Keratinocyte (primary cell): ENCODE measurements around the gene PPP1R14B. TPM values are rescaled to one million over a fixed set of nuclear protein-coding genes. Genes with fewer than 3 reads are reported as not detected.

Experiments used
- DNase-seq: peaks from one replicate; pipeline ENCODE4 v3.0.0-alpha.2; 2011; ENCODE audit warnings: low read depth, missing footprints, low spot score
- FAIRE-seq: peaks from 2 replicates; lab custom pipeline; 2011; peaks lifted over from hg19 to GRCh38; lab: Jason Lieb, UNC
- H2AFZ ChIP-seq: 2 replicates; pipeline ENCODE4 v1.6.0; 2012; ENCODE audit warnings: low read length, control low read depth, inconsistent platforms; ENCODE audit not compliant: control insufficient read depth
- H3K27ac ChIP-seq: 2 replicates; pipeline ENCODE4 v1.5.1; 2011; ENCODE audit warnings: low read length; ENCODE audit not compliant: control insufficient read depth, insufficient read depth
- H3K27me3 ChIP-seq: 3 replicates; pipeline ENCODE4 v1.6.0; 2011; ENCODE audit warnings: low read length; ENCODE audit not compliant: control insufficient read depth, insufficient read depth; ENCODE audit errors: extremely low read depth
- H3K36me3 ChIP-seq, 2 experiments: 2 replicates in 1 of 2; 3 replicates in 1 of 2; pipeline ENCODE4 v1.5.1; 2011; ENCODE audit warnings: low read length in 2 of 2, mild to moderate bottlenecking in 1 of 2; ENCODE audit not compliant: control insufficient read depth in 2 of 2, insufficient read depth in 2 of 2; ENCODE audit errors: extremely low read depth in 1 of 2
- H3K4me1 ChIP-seq: 3 replicates; pipeline ENCODE4 v1.5.1; 2011; ENCODE audit warnings: low read length; ENCODE audit not compliant: control insufficient read depth, insufficient read depth; ENCODE audit errors: extremely low read depth
- H3K4me2 ChIP-seq: 3 replicates; pipeline ENCODE4 v1.6.0; 2011; ENCODE audit warnings: low read depth, low read length; ENCODE audit not compliant: control insufficient read depth, insufficient read depth; ENCODE audit errors: extremely low read depth
- H3K4me3 ChIP-seq, 3 experiments: fragments of 200-600 bp in 1 of 3; sonication (generic) in 1 of 3; 2 replicates in 2 of 3; 3 replicates in 1 of 3; pipeline ENCODE4 v1.5.1; 2011 to 2016; ENCODE audit warnings: low read length in 3 of 3, mild to moderate bottlenecking in 3 of 3, control low read depth in 2 of 3, inconsistent platforms in 1 of 3, low read depth in 1 of 3, mixed read lengths in 1 of 3, mixed run types in 1 of 3, moderate library complexity in 1 of 3; ENCODE audit not compliant: control insufficient read depth in 2 of 3, insufficient read depth in 2 of 3; ENCODE audit errors: extremely low read depth in 1 of 3
- H3K79me2 ChIP-seq: 2 replicates; pipeline ENCODE4 v1.6.0; 2012; ENCODE audit warnings: low read length; ENCODE audit not compliant: control insufficient read depth, insufficient read depth
- H3K9ac ChIP-seq: 3 replicates; pipeline ENCODE4 v1.6.0; 2011; ENCODE audit warnings: low read length; ENCODE audit not compliant: control insufficient read depth, insufficient read depth; ENCODE audit errors: extremely low read depth
- H3K9me1 ChIP-seq: 3 replicates; pipeline ENCODE4 v1.6.0; 2011; ENCODE audit warnings: low read length; ENCODE audit not compliant: control insufficient read depth, insufficient read depth; ENCODE audit errors: extremely low read depth
- H3K9me3 ChIP-seq: 2 replicates; pipeline ENCODE4 v1.5.1; 2012; ENCODE audit warnings: low read depth, low read length; ENCODE audit not compliant: control insufficient read depth
- H4K20me1 ChIP-seq: 3 replicates; pipeline ENCODE4 v1.6.0; 2011; ENCODE audit warnings: low read length; ENCODE audit not compliant: control insufficient read depth, insufficient read depth; ENCODE audit errors: extremely low read depth
- EZH2 ChIP-seq: IDR thresholded peaks from one replicate; pipeline ENCODE4 v1.6.1; 2012; ENCODE audit warnings: inconsistent platforms, mild to moderate bottlenecking, low read length, moderate library complexity
- dilution Hi-C: fragments of 300-500 bp; cut with MboI; formaldehyde crosslinking; loops from one replicate; pipeline ENCODE4 v1.7.0; 2020; ENCODE audit warnings: low sequenced_read_pairs; ENCODE audit not compliant: extremely low pct_ligation_motif_present
- polyA plus RNA-seq, 5 experiments: library from polyadenylated mRNA; depleted of rRNA in 3 of 5; stranded (reverse) in 3 of 5; stranded (forward) in 1 of 5; unstranded in 1 of 5; fragments of >200 nt; gene quantifications; 1 replicate in 1 of 5; 2 replicates in 3 of 5; 3 replicates in 1 of 5; pipeline versions ENCODE4 v1.2.1 to v1.2.3, GENCODE V29; 2011 to 2012; ENCODE audit warnings: missing spikeins in 2 of 5, low read depth in 1 of 5, low replicate concordance in 1 of 5
- TF ChIP-seq, protein P1 (sequence below), 3 experiments: IDR thresholded peaks in 1 of 3; conservative IDR thresholded peaks in 1 of 3; optimal IDR thresholded peaks in 1 of 3; 2 replicates in 2 of 3; 3 replicates in 1 of 3; pipeline versions ENCODE3 to v1.5.1; 2011; ENCODE audit warnings: low read length in 3 of 3, mild to moderate bottlenecking in 3 of 3, moderate library complexity in 2 of 3, control low read depth in 1 of 3, inconsistent platforms in 1 of 3; ENCODE audit not compliant: insufficient read depth in 2 of 3; ENCODE audit errors: extremely low read depth in 1 of 3

PPP1R14B gene
- polyA plus RNA-seq, 1 donor (not counting 4 experiments of a cell fraction or from before 2014, with no cell fraction given) = 208 TPM

DNA sequence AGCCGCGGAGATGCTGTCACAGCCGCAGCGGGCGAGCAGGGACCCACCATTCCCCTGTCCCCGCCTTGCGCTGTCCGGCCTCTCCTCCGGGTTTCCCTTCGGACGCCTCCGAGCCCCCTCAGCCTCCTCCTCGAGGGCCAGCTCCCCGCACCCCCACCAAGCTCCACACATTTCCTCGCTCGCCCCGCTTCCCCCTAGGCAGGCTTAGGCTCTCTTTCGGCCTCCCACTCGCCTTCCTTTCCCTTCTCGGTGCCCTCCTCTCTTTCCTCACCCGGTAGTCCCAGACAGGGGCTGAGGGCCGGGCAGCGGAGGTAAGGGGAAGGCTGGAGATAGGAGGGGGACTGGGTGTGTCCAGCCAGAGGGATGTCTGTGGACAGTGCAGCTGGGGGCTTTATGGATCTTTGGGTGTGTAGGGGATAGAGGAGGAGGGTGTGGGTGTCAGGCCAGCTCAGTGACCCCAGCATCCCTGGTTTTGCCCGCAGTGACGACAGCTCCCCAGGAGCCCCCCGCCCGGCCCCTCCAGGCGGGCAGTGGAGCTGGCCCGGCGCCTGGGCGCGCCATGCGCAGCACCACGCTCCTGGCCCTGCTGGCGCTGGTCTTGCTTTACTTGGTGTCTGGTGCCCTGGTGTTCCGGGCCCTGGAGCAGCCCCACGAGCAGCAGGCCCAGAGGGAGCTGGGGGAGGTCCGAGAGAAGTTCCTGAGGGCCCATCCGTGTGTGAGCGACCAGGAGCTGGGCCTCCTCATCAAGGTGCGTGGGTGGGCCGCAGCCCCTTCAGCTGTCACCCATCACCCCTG lies 45.9 kb upstream of the PPP1R14B start:
- Histone ChIP-seq H3K79me2 (no peaks in the 10 kb centered on the region), H3K27me3 (peaks cover 46% of the 10 kb centered on the region), H3K4me2 (peak overlapping the region; percentile 48), H3K9me1 (no peaks in the 10 kb centered on the region), H2AFZ (no peak overlapping the region), H4K20me1 (no peaks in the 10 kb centered on the region), H3K4me1 (peaks cover 6% of the 10 kb centered on the region), H3K4me3 (peak overlapping the region; percentile 8 to 34 (median 25)), H3K36me3 (peaks cover 0 to 2% of the 10 kb centered on the region in 2 experiments), H3K9ac (no peak overlapping the region), H3K27ac (no peak overlapping the region), H3K9me3 (no peaks in the 10 kb centered on the region)
- FAIRE-seq = no peak
- TF ChIP-seq, protein P1, sequence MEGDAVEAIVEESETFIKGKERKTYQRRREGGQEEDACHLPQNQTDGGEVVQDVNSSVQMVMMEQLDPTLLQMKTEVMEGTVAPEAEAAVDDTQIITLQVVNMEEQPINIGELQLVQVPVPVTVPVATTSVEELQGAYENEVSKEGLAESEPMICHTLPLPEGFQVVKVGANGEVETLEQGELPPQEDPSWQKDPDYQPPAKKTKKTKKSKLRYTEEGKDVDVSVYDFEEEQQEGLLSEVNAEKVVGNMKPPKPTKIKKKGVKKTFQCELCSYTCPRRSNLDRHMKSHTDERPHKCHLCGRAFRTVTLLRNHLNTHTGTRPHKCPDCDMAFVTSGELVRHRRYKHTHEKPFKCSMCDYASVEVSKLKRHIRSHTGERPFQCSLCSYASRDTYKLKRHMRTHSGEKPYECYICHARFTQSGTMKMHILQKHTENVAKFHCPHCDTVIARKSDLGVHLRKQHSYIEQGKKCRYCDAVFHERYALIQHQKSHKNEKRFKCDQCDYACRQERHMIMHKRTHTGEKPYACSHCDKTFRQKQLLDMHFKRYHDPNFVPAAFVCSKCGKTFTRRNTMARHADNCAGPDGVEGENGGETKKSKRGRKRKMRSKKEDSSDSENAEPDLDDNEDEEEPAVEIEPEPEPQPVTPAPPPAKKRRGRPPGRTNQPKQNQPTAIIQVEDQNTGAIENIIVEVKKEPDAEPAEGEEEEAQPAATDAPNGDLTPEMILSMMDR (optimal IDR thresholded peaks at IDR 0.05 in 1 of 3, IDR thresholded peaks at IDR 0.05 in 1 of 3, conservative IDR thresholded peaks at IDR 0.05 in 1 of 3; ENCODE audit: extremely low read depth in 1 of 3, insufficient read depth in 2 of 3, low read length in 3 of 3) = no peak
- TF ChIP-seq EZH2 = peak; percentile 69
- dilution Hi-C loops = no loop called here
- DNase-seq = no peak

DNA sequence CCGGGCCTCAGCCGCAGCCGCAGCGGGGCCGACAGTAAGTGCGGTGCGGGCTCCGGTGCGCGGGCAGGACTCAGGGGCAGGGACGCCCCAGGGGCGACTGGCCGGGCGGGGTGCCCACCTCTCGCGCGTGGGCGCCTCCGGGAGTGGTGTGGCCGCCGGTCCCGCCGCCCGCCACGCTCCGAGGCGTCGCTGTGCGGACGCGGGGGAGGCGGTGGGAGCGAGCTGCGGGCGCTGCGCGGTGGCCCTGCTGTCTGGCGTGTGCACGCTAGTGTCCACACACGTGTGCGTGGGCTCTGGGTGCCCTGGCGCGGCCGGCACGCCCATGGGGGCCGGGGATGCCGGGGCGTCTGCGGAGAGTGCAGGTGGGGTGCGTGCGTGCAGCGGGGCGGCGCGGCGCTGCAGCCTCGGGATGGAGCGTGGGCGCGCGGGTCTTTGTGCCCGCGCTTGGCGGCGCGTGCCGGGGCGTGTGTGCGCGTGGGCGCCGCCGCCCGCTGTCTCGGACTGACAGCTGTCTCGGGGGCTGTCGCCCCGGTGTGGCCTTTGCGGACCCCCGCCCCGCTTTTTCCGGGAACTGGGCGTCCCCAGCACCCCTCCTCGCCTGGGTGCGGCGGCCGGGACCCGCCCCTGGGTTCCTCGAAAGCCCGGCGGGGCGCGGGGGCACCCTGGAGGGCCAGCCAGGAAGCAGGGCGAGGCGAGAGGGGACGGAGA lies 45.2 kb upstream of the PPP1R14B start:
- dilution Hi-C loops = no loop called here
- Histone ChIP-seq H3K4me1 (peaks cover 6% of the 10 kb centered on the region), H3K27me3 (peaks cover 39% of the 10 kb centered on the region), H3K4me3 (peak overlapping the region; percentile 8 to 34 (median 25)), H4K20me1 (no peaks in the 10 kb centered on the region), H3K4me2 (peak overlapping the region; percentile 48), H2AFZ (no peak overlapping the region), H3K9me1 (no peaks in the 10 kb centered on the region), H3K9me3 (no peaks in the 10 kb centered on the region), H3K79me2 (no peaks in the 10 kb centered on the region), H3K9ac (no peak overlapping the region), H3K36me3 (peaks cover 0 to 4% of the 10 kb centered on the region in 2 experiments), H3K27ac (no peak overlapping the region)
- FAIRE-seq (no peak), DNase-seq (no peak)
- peak; percentile 73 for TF ChIP-seq EZH2
- TF ChIP-seq, protein P1 (optimal IDR thresholded peaks at IDR 0.05 in 1 of 3, IDR thresholded peaks at IDR 0.05 in 1 of 3, conservative IDR thresholded peaks at IDR 0.05 in 1 of 3; ENCODE audit: extremely low read depth in 1 of 3, insufficient read depth in 2 of 3, low read length in 3 of 3) = no peak
